Coronary artery (tissue), 2 donors: Measurements from ENCODE around the gene CFAP53.

ENCODE experiments used
- DNase-seq: peaks from one replicate; pipeline ENCODE4 v3.0.0-alpha.2; 2017; ENCODE audit warnings: low spot score
- H3K27ac ChIP-seq, 2 donors: fragments of 200-600 bp; sonication (generic); one replicate each; pipeline ENCODE4 v1.5.1; 2016 to 2019
- H3K4me3 ChIP-seq: fragments of 200-600 bp; sonication (generic); 2 replicates; pipeline ENCODE4 v1.5.1; 2016; ENCODE audit warnings: mild to moderate bottlenecking, moderate library complexity
- TF ChIP-seq, protein P1 (sequence below): fragments of 200-600 bp; sonication (generic); IDR thresholded peaks from one replicate; pipeline ENCODE4 v1.5.1; 2019; ENCODE audit warnings: antibody characterized with exemption

CFAP53 gene

GRCh38 chr18:50187659-50188058 lies 78.6 kb downstream of the CFAP53 start:
- Histone ChIP-seq H3K27ac (no peak overlapping the region), H3K4me3 (no peak overlapping the region)
- TF ChIP-seq, protein P1, sequence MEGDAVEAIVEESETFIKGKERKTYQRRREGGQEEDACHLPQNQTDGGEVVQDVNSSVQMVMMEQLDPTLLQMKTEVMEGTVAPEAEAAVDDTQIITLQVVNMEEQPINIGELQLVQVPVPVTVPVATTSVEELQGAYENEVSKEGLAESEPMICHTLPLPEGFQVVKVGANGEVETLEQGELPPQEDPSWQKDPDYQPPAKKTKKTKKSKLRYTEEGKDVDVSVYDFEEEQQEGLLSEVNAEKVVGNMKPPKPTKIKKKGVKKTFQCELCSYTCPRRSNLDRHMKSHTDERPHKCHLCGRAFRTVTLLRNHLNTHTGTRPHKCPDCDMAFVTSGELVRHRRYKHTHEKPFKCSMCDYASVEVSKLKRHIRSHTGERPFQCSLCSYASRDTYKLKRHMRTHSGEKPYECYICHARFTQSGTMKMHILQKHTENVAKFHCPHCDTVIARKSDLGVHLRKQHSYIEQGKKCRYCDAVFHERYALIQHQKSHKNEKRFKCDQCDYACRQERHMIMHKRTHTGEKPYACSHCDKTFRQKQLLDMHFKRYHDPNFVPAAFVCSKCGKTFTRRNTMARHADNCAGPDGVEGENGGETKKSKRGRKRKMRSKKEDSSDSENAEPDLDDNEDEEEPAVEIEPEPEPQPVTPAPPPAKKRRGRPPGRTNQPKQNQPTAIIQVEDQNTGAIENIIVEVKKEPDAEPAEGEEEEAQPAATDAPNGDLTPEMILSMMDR: no peak
- no peak for DNase-seq

- no peak overlapping the region for H3K4me3 ChIP-seq
- DNase-seq: no peak
These were observed 79.9 kb downstream of the CFAP53 start for GRCh38 chr18:50186385-50186784.

DNA sequence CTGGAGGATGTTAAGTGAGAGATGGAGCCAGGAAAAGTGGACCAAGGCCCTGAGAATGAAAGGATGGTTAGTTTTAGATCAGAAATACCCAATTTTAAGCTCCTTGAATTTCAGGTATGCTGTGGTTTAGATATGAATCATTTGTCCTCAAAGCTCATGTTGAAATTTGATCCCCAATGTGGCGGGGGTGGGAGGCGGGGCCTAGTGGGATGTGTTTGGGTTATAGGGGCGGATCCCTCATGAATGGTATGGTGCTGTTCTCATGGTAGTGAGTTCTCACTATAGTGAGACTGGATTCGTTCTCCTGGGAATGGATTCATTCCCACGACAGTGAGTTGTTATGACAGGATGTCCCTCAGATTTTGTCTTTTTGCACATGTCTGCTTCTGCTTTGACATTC lies 82.7 kb downstream of the CFAP53 start:
- Histone ChIP-seq H3K4me3 (no peak overlapping the region), H3K27ac (no peak overlapping the region)

More at GRCh38 chr18:50186385-50186784, 79.9 kb downstream of the CFAP53 start:
- TF ChIP-seq, protein P1: no peak
- H3K27ac ChIP-seq: no peak overlapping the region

GRCh38 chr18:50182511-50182910 lies 83.8 kb downstream of the CFAP53 start:
- no peak overlapping the region for H3K27ac ChIP-seq
- no peak for DNase-seq
- H3K4me3 ChIP-seq: no peak overlapping the region
- TF ChIP-seq, protein P1: no peak

More for the DNA sequence above, 82.7 kb downstream of the CFAP53 start:
- TF ChIP-seq, protein P1: no peak
- DNase-seq: no peak

- H3K4me3 ChIP-seq: no peak overlapping the region
- no peak for DNase-seq
- H3K27ac ChIP-seq: no peak overlapping the region
- TF ChIP-seq, protein P1: no peak
These were observed 84.7 kb downstream of the CFAP53 start for GRCh38 chr18:50181590-50181989.

DNA sequence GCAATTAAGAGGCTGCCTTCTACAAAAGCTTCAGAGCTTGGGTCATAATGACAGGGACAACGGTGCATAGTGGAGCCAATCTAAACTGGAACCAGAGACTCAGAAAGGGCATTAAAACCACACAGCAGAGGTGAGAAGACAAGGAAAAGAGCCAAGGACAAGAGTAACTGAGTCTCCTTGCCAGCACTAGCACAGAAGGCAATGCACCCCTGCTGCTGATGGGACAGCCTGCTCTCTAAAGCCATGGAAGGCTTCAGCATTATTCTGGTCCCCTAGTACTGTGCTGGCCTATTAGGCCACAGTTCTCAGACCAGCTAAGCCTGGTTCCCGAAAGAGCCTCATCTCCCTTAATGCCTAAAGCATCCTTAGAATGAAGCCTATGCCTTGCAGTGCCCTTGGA lies 86.8 kb downstream of the CFAP53 start:
- H3K27ac ChIP-seq: no peak overlapping the region
- no peak overlapping the region for H3K4me3 ChIP-seq
- TF ChIP-seq, protein P1: no peak
- no peak for DNase-seq

DNA sequence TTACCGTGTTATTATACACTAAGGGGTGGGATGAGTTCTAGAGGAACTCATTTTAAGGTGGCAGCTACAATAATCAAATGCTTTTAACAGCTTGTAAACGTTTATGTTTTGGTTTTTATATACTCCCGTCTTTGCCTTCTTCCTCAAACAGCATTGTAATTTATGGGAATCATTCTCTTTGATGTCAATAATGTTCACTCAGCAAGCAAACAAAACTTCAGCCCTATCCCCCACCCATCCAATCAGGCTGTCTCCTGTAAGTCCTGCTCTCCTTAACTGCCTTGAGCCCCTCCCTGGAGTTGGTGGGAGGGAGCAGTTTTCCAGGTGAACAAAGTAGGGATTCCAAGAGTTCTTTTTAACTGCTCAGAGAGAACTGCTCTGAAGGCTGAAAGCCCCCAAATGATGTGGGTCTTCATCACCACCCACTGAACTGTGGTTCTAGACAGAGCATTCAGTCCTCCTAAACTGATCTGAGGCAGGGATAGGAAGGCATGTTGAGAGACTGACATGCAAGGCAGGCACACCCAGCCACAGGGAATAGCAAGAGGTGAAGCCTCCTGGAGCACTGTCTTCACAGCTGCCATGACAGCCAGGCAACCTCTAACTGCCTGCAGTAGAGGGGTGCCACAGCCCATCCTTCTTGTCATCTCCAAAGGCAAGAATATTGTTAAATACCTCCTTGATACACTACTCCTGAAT lies 88.9 kb downstream of the CFAP53 start:
- no peak for DNase-seq
- H3K4me3 ChIP-seq: no peak overlapping the region
- TF ChIP-seq, protein P1: no peak
- H3K27ac ChIP-seq: no peak overlapping the region
